ENCODE data around the gene REXO2.

DNA sequence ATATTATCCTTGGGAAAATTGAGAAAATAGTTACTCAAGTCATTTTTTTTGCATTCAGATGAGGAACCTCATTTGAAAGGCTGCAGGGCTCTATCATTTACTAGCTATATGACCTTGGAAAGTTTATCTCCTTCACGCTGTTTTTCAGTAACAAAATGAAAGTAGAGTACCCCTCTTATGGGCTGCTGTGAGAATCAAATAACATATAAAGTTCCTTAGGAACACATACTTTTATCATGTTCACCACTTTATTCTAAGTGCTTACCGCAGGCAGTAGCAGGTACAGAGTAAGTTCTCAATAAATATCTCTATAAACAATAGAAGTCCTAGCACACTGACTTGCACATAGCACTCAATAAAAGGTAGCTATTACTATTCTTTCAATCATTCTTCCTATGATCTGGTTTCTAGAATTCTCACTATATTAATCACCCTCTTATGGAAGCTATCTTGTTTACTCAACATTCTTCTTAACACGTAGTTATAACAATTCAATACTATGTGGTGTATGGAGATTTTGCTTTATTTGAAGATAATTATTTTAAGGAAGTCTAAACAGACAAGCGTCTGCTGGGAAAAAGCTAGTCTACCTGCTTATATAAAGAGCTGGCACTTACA lies 40.9 kb upstream of the REXO2 start:
- TF ChIP-seq, protein P1, sequence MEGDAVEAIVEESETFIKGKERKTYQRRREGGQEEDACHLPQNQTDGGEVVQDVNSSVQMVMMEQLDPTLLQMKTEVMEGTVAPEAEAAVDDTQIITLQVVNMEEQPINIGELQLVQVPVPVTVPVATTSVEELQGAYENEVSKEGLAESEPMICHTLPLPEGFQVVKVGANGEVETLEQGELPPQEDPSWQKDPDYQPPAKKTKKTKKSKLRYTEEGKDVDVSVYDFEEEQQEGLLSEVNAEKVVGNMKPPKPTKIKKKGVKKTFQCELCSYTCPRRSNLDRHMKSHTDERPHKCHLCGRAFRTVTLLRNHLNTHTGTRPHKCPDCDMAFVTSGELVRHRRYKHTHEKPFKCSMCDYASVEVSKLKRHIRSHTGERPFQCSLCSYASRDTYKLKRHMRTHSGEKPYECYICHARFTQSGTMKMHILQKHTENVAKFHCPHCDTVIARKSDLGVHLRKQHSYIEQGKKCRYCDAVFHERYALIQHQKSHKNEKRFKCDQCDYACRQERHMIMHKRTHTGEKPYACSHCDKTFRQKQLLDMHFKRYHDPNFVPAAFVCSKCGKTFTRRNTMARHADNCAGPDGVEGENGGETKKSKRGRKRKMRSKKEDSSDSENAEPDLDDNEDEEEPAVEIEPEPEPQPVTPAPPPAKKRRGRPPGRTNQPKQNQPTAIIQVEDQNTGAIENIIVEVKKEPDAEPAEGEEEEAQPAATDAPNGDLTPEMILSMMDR (IDR thresholded peaks at IDR 0.05): no peak
- no peak for TF ChIP-seq POLR2A (IDR thresholded peaks at IDR 0.05)

Measured in right lobe of liver (tissue), 4 donors.